KMS-11 (cell line): ENCODE measurements around the gene GRIK5.
"Not testable (repeated sequence)": the region's sequence is repeated elsewhere in the genome, so short reads cannot be mapped to it uniquely, and the experiment has no call there.

Experiments used
- H2AFZ ChIP-seq: fragments of 200-600 bp; sonication (generic); 2 replicates; pipeline ENCODE4 v1.6.1; 2016; ENCODE audit warnings: antibody characterized with exemption, mixed run types, low read depth
- H3K27ac ChIP-seq: fragments of 200-600 bp; sonication (generic); 2 replicates; pipeline ENCODE4 v1.6.1; 2016; ENCODE audit warnings: mild to moderate bottlenecking, mixed run types
- H3K27me3 ChIP-seq: fragments of 200-600 bp; sonication (generic); 2 replicates; pipeline ENCODE4 v1.6.1; 2017; ENCODE audit warnings: mild to moderate bottlenecking, low read depth, mixed run types, moderate library complexity; ENCODE audit not compliant: insufficient read depth
- H3K36me3 ChIP-seq: fragments of 200-600 bp; sonication (generic); 2 replicates; pipeline ENCODE4 v1.6.1; 2017; ENCODE audit warnings: mild to moderate bottlenecking, mixed run types; ENCODE audit not compliant: insufficient read depth
- H3K4me1 ChIP-seq: fragments of 200-600 bp; sonication (generic); 2 replicates; pipeline ENCODE4 v1.6.1; 2016; ENCODE audit warnings: mild to moderate bottlenecking, low read depth, mixed run types; ENCODE audit not compliant: poor library complexity, severe bottlenecking
- H3K4me2 ChIP-seq: fragments of 200-600 bp; sonication (generic); 2 replicates; pipeline ENCODE4 v1.7.0; 2016; ENCODE audit warnings: mild to moderate bottlenecking, mixed run types
- H3K4me3 ChIP-seq: fragments of 200-600 bp; sonication (generic); IDR thresholded peaks from 2 replicates; pipeline ENCODE4 v1.6.1; 2017; ENCODE audit warnings: low read depth, low read length, mixed read lengths; ENCODE audit not compliant: insufficient read depth
- H3K79me2 ChIP-seq: fragments of 200-600 bp; sonication (generic); 2 replicates; pipeline ENCODE4 v1.6.1; 2016; ENCODE audit warnings: low read depth, mixed run types; ENCODE audit not compliant: insufficient read depth
- H3K9ac ChIP-seq: fragments of 200-600 bp; sonication (generic); 2 replicates; pipeline ENCODE4 v1.6.1; 2016; ENCODE audit warnings: mild to moderate bottlenecking, mixed run types
- H4K20me1 ChIP-seq: fragments of 200-600 bp; sonication (generic); 2 replicates; pipeline ENCODE4 v1.6.1; 2016; ENCODE audit warnings: mild to moderate bottlenecking, mixed run types; ENCODE audit not compliant: insufficient read depth
- TF ChIP-seq, protein P1 (sequence below): fragments of 200-600 bp; sonication (generic); conservative IDR thresholded peaks from 2 replicates; pipeline ENCODE4 v1.6.1; 2017; ENCODE audit warnings: low read depth, mild to moderate bottlenecking, antibody characterized with exemption, low read length, moderate library complexity, mixed read lengths

The GRIK5 gene

GRCh38 chr19:42105368-42105767, 35.4 kb upstream of the GRIK5 start:
- Histone ChIP-seq H3K4me3 (no peak overlapping the region), H3K36me3 (no peaks in the 10 kb centered on the region), H3K79me2 (no peaks in the 10 kb centered on the region), H3K4me2 (no peak overlapping the region), H2AFZ (no peak overlapping the region), H3K27ac (no peak overlapping the region), H3K9ac (no peak overlapping the region), H3K27me3 (peaks cover 53% of the 10 kb centered on the region; the same call in 1 of the 2 replicates), H3K4me1 (no peaks in the 10 kb centered on the region), H4K20me1 (no peaks in the 10 kb centered on the region)
- TF ChIP-seq, protein P1, sequence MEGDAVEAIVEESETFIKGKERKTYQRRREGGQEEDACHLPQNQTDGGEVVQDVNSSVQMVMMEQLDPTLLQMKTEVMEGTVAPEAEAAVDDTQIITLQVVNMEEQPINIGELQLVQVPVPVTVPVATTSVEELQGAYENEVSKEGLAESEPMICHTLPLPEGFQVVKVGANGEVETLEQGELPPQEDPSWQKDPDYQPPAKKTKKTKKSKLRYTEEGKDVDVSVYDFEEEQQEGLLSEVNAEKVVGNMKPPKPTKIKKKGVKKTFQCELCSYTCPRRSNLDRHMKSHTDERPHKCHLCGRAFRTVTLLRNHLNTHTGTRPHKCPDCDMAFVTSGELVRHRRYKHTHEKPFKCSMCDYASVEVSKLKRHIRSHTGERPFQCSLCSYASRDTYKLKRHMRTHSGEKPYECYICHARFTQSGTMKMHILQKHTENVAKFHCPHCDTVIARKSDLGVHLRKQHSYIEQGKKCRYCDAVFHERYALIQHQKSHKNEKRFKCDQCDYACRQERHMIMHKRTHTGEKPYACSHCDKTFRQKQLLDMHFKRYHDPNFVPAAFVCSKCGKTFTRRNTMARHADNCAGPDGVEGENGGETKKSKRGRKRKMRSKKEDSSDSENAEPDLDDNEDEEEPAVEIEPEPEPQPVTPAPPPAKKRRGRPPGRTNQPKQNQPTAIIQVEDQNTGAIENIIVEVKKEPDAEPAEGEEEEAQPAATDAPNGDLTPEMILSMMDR: no peak

GRCh38 chr19:42102877-42103276, 32.9 kb upstream of the GRIK5 start:
- Histone ChIP-seq H4K20me1 (no peaks in the 10 kb centered on the region), H3K36me3 (no peaks in the 10 kb centered on the region), H3K4me3 (no peak overlapping the region)

DNA sequence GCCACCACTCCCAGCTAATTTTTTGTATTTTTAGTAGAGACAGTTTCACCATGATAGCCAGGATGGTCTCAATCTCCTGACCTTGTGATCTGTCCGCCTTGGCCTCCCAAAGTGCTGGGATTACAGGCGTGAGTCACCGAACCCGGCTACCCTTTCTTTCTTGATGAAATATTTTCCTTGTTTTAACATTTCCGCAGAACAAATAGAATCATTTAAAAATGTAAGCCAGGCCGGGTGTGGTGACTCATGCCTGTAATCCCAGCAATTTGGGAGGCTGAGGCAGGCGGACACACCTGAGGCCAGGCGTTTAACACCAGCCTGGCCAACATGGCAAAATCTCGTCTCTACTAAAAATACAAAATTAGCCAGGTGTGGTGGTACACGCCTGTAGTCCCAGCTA, 30.2 kb upstream of the GRIK5 start:
- H3K36me3 ChIP-seq: not testable (repeated sequence)

More at GRCh38 chr19:42102877-42103276, 32.9 kb upstream of the GRIK5 start:
- Histone ChIP-seq H3K27ac (no peak overlapping the region), H3K79me2 (no peaks in the 10 kb centered on the region), H3K4me2 (no peak overlapping the region), H2AFZ (no peak overlapping the region), H3K9ac (no peak overlapping the region), H3K27me3 (peaks cover 47% of the 10 kb centered on the region; the same call in 1 of the 2 replicates), H3K4me1 (no peaks in the 10 kb centered on the region)
- TF ChIP-seq, protein P1: no peak

GRCh38 chr19:42099336-42099925, 29.4 kb upstream of the GRIK5 start:
- no peak overlapping the region for H3K27ac ChIP-seq

More for the DNA sequence above, 30.2 kb upstream of the GRIK5 start:
- H3K9ac ChIP-seq, H2AFZ ChIP-seq, H3K27ac ChIP-seq, H3K4me1 ChIP-seq, H3K4me3 ChIP-seq, H3K4me2 ChIP-seq, H4K20me1 ChIP-seq, H3K79me2 ChIP-seq: not testable (repeated sequence)
- peaks cover 27% of the 10 kb centered on the region; the same call in 1 of the 2 replicates for H3K27me3 ChIP-seq

GRCh38 chr19:42098781-42099180, 28.8 kb upstream of the GRIK5 start:
- Histone ChIP-seq H3K36me3 (no peaks in the 10 kb centered on the region), H3K4me1 (no peaks in the 10 kb centered on the region), H3K79me2 (no peaks in the 10 kb centered on the region), H3K27me3 (peaks cover 15% of the 10 kb centered on the region; the same call in 1 of the 2 replicates), H3K4me2 (no peak overlapping the region), H3K9ac (no peak overlapping the region), H3K4me3 (no peak overlapping the region), H3K27ac (no peak overlapping the region), H2AFZ (no peak overlapping the region), H4K20me1 (no peaks in the 10 kb centered on the region)
- TF ChIP-seq, protein P1: no peak

More at GRCh38 chr19:42099336-42099925, 29.4 kb upstream of the GRIK5 start:
- no peak overlapping the region for H2AFZ ChIP-seq
- H3K27me3 ChIP-seq: peaks cover 19% of the 10 kb centered on the region; the same call in 1 of the 2 replicates
- H3K9ac ChIP-seq: no peak overlapping the region
- no peak overlapping the region for H3K4me2 ChIP-seq
- no peaks in the 10 kb centered on the region for H3K36me3 ChIP-seq
- H3K4me1 ChIP-seq: no peaks in the 10 kb centered on the region
- H4K20me1 ChIP-seq: no peaks in the 10 kb centered on the region
- H3K4me3 ChIP-seq: no peak overlapping the region
- TF ChIP-seq, protein P1: no peak
- no peaks in the 10 kb centered on the region for H3K79me2 ChIP-seq
